ENCODE measurements around the gene TUBB8.
"Not testable (repeated sequence)": the region's sequence is repeated elsewhere in the genome, so short reads cannot be mapped to it uniquely, and the experiment has no call there.

TUBB8 gene

GRCh38 chr10:48996-49395 lies at the start of gene TUBB8:
Gene TUBB8, minus strand, starts transcription at chr10:49296. Its CDS starts 58 bp downstream, at chr10:49238.
- no peak for DNase-seq

DNA sequence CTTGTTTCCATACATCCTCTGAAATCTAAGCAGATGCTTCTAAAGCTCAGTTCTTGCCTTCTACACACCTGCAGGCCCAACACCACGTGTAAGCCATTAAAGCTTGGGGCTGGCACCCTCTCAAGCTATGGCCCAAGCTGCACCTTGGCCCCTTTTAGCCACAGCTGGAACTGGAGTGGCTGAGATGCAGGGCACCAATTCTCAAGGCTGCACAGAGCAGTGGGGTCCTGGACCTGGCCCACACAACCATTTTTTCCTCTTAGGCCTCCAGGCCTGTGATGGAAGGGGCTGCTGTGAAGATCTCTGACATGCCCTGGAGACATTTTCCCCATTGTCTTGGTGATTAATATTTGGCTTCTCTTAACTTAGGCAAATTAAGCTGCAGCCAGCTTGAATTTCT lies 47.4 kb upstream of the TUBB8 start:
- no peak for DNase-seq

GRCh38 chr10:95356-96115 lies 46.4 kb upstream of the TUBB8 start:
- no peak for DNase-seq

DNA sequence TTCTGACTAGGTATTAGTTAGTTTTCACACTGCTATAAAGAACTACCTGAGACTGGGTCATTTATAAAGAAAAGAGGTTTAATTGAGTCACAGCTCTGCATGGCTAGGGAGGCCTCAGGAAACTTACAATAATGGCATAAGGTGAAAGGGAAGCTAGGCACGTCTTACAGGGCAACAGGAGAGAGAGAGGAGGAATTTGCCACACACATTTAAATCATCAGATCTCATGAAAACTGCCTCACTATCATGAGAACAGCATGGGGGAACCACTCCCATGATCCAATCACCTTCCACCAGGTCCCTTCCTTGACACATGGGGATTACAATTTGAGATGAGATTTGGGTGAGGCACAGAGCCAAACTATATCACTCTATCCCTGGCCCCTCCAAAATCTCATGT lies 45.5 kb upstream of the TUBB8 start:
- DNase-seq: no peak

DNA sequence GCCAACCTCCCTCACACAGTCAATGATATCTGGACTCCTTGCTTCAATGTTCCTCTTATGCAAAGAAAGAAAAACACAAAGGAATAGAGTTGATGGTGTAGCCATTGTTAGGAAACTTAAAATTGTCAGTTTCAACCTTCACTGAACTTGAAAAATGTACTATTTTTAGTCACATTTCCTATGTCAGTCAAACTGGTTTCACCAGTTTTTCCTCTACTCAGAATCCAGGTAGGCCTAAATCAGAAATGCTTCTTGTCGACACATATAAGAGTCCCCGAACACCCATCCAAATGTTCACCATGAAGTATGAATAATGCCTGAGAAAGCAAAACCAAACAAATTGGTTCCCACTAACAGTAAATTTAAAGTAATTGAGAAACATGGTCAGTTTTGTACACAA lies 43.8 kb upstream of the TUBB8 start:
- DNase-seq: no peak

DNA sequence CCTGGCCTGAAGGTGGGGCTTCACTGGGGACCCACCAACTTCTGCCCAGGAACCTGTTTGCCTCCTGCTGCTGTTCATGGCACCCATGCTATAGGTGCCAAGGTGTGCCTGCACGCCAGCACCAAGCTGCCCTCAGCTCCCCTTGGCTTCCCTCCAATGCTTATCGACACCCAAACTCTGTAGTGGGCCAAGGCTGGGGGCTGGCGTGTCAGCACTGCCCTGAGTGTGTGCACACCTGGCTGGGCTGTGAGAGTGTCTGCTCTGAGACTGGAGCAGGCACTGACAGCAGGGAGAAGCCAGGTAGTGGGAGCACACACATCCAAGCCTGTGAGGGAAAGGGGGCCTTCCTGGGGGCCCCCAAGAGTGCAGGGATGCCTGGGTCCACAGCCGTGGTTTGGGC lies 43.1 kb upstream of the TUBB8 start:
- DNase-seq: no peak

DNA sequence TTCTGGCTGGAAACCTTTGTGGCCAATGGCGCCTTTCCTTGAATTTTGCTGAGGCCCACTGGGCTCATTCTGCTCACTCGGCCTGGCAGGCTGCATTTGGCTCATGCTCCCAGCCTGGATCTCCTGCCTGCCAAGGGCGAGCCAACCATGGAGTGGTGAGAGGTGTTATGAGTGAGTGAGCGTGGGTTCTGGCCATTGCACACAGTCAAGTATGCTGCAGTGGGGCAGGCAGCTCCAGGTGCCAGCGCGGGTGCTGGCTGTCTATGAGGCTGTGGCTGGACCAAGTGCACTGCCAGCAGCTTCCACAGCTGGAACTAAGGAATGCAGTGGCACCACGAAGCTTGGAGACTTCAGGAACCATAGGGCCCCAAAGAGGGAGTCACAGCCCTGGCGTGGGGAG lies 42.2 kb upstream of the TUBB8 start:
- no peak for DNase-seq

DNA sequence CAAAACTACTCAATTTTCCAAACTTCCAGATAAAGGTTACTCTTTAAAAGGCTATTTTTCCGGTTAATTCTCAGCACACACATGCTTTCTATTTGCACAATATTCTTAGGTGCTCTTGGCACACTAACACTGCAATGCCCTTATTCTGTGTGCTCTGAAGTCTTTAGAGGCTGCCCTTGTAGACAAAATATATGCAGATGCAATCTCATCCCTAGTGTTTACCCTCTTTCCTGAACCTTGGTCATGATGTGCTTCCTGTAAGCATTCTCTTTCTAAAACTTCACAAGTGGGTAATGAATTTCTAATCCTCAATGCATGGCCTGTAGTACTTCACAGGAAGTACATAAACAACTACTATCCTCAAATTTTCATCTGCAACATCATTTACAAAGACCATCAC lies 41.1 kb upstream of the TUBB8 start:
- DNase-seq: no peak

DNA sequence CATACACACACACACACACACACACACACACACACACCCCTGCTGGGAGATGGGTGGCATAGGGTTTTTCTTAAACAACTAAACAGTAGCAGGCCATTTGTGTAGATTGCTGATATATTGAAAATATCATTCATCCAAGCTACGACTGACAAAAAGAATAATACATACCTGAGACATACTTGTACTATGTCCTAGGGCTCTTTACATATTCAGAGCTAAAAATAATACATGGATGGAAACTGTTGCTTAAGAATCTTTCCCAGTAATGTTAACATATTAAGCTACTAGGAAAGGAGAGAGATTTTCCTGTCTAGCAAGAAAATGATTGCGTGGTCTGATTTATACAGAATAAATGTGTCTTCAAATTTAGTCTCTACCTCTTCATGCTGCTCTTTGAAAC lies 40.2 kb upstream of the TUBB8 start:
- DNase-seq: no peak

- no peak for DNase-seq
Measured at GRCh38 chr10:88253-88652, 39.2 kb upstream of the TUBB8 start.

- DNase-seq: no peak
Measured at GRCh38 chr10:87177-88080, 38.3 kb upstream of the TUBB8 start.

- DNase-seq: no peak
Measured at GRCh38 chr10:86031-86430, 36.9 kb upstream of the TUBB8 start.

- no peak for DNase-seq
Measured at GRCh38 chr10:85044-85443, 35.9 kb upstream of the TUBB8 start.

GRCh38 chr10:83930-84530 lies 34.9 kb upstream of the TUBB8 start:
- no peak for DNase-seq

DNA sequence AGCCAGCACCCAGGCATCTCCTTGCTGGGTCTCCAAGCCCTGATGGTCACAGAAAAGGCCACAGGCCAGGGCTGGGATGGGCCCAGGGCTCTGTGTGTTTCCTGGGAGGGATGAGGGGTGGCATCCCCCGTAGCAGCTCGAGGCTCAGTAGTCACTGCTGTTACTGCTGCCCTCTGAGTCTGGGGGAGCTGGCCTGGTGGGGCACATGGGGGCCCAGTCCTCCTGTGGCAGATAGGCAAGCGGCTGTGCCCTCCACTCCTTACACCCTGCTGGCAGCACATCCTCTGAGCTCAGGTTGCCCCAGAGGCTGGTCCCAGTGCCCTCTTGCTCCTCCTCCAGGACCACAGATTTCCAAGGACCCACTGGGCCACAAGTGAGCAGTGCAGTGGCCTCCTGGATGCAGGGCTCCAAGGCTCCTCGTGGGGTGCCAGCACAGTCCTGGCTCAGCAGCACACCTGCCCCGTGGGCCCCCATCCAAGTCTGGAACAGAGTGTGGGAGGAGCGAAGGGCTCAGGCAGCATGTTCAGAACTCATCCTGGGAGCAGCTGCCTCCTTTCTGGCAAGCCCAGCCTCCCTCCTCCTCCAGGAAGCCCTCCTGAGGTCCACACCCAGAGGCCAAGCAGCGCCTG lies 31.5 kb upstream of the TUBB8 start:
- no peak for DNase-seq

- no peak for DNase-seq
Measured at GRCh38 chr10:79532-80215, 30.6 kb upstream of the TUBB8 start.

DNA sequence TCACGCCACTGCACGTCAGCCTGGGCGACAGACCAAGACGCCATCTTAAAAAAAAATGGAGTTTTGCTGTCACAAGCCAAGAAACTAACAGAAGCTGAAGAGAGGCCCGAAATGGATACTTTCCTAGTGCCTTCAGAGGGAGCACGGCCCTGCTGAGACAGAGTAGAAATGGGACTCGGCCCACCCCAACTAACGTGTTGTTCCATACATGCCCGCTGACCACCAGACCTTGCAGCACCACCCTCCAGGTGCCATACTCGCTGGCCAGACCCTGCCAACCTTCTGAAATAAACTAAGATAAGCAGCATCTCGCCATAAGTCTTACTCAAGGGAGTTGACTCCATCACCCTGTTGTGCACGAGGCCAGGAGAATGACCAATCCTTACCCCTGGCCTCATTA lies 29.5 kb upstream of the TUBB8 start:
- DNase-seq: no peak

GRCh38 chr10:74266-74621 lies 25.1 kb upstream of the TUBB8 start:
- DNase-seq: not testable (repeated sequence)

- DNase-seq: peak; percentile 3
Measured at GRCh38 chr10:73543-74265, 24.6 kb upstream of the TUBB8 start.

DNA sequence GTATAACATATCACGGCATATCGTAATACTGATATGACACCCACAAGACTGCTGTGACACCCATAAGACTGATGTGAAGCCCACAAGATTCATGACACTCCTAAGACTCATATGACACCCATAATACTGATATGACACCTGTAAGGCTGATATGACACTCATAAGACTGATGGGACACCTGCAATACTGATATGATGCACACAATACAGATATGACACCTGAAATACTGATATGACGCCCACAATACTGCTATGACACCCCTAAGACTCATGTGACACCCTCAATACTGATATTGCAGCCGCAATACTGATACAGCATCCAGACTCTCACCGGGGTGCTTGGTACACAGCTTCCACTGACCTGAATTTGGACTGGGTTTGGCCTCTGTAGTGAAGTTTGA lies 19.1 kb upstream of the TUBB8 start:
- DNase-seq: not testable (repeated sequence)

DNA sequence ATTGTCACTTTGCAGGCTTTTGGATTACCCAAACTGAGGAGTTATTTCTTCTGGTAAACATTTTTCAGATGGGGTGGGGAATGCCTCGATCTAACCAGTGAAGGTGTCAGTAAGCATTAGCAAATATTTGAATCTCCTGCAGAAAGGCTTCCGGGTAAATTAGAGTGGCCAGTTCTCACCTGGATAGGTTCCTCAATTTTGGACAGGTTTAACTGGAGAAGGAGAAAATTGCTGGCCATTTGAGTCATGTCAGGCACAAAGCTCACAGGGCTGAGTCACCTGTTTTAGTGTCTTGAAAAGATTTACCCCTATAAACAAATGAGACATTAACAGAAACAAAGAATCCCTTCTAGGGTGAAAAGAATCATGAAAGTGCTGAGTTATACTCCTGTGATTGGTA lies 830 bp upstream of the TUBB8 start:
- DNase-seq: not testable (repeated sequence)

GRCh38 chr10:47864-48263 lies 1.2 kb downstream of the TUBB8 start:
- not testable (repeated sequence) for DNase-seq

Measured in CD4-positive, alpha-beta T cell treated with Interleukin-4 for 4 hours (primary cell).